GF-D8 (cell line): ENCODE measurements around the gene TSC1.
"Not testable (repeated sequence)": the region's sequence is repeated elsewhere in the genome, so short reads cannot be mapped to it uniquely, and the experiment has no call there.

ENCODE experiments used
- DNase-seq: peaks from one replicate; lab custom pipeline; 2025; lab: John Stamatoyannopoulos, UW

Gene TSC1

DNA sequence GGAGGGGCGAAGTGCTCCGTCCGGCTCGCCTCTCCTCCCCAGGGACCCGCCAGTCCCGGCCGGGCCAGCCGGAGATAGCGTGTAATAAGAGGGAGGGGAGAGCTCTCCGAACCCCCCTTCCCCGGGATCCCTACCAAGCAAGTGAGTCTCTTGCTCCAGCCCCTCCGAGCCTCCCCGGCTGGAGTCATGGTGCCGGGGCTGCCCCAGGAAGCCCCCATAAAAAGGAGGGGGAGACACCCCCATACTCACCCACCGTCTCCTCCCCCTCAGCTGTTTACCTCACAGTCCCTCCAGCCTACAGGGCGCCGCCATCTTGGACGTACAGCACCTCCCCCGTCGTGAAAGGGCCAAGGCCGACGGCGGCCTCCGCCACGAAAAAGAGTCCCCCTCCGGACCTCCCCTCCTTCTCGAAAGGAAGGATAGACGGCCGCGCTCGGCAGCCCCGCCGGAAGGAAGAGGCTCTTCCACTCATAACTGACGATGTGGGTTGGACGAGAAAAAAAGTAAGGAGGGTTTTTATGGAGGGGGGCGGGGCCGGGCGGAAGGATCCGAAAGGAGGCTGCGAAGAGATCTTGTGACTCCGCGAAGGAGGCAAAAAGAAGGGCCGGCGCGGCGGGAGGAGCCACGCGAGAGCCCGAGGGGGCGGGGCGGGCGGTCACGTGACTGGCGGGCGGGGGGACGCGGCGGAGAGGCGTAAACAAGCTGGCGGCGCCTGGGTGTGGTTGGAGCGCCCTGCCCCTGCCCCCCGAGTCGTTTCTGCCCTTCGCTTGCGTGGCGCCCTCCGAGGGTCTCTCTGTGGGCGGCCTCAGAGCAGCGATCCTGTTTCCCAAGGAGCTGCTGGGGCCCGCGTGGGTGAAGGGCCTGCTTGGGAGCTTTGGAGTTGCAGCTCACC is at the start of gene TSC1:
TSC1 (minus strand) TSS at position 323 of the 892 bp plus-strand sequence. CDS start 15,744 bp downstream, outside the sequence.
- DNase-seq, result peak; percentile 83

DNA sequence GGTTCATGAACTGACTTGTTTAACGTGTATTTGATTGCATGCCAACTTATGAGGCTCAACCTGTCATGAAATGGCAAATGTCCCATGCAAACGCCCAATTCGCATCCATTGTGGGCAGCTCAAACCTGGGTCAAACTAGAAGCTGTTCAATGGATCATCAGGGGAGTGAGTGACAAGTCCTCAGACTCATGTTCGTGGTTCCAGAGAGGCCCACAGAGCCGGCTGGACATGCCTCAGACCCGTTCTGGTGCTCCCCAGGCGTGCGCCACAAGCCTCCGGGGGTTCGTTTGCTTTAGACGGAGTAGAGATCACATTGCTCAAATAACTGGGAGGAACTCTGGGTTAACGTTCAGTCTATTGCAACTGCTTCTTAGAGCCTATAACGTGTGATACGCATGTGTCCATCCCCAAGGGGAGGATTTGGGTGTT is 49.1 kb upstream of the TSC1 start:
- DNase-seq, result peak; percentile 55

DNA sequence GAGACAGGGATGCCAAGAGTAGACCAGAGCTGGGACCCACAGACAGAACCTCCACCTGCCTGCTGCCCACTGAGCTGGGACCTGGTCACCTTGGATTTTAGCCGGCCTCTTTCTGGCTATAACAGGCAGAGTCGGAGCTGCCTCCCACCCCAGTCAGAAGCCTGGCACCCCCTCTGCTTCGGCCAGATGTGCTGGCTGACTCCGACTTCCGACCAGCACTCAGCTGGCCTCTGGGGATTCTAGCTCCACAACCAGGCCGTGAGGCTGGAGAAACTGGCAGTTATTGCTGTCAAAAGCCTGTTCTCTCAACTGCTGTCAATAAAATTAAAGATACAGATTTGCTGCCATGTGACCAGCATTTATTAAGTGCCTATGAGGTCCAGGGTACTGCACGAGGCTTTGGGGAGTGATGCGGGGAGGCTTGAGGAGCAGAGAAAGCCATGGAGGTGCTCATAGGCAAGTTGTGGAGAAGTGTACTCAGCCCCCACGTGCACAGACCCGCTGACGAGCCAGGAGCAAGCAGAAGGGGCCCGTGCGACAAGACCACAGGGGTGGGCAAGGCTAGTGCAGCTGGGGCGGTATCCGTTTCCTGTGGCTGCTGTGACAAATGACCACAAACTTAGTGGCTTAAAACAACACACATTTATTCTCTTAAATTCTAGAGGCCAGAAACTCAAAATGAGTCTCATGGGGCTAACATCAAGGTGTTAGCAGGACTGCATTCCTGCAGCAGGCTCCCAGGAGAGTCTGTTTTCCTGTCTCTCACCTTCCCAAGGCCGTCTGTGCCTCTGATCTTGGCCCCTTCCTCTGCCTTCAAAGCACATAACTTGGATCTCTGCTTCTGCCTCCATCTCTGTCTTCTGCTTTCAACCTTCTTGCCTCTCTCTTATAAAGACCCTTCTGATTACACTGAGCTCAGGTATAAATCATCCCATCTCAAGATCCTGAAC is 47.2 kb upstream of the TSC1 start:
- peak; percentile 77 for DNase-seq

- no peak for DNase-seq
Observed at GRCh38 chr9:132990781-132991180, 46.4 kb upstream of the TSC1 start.

GRCh38 chr9:132989998-132990557 is 45.7 kb upstream of the TSC1 start:
- DNase-seq, result not testable (repeated sequence)

DNA sequence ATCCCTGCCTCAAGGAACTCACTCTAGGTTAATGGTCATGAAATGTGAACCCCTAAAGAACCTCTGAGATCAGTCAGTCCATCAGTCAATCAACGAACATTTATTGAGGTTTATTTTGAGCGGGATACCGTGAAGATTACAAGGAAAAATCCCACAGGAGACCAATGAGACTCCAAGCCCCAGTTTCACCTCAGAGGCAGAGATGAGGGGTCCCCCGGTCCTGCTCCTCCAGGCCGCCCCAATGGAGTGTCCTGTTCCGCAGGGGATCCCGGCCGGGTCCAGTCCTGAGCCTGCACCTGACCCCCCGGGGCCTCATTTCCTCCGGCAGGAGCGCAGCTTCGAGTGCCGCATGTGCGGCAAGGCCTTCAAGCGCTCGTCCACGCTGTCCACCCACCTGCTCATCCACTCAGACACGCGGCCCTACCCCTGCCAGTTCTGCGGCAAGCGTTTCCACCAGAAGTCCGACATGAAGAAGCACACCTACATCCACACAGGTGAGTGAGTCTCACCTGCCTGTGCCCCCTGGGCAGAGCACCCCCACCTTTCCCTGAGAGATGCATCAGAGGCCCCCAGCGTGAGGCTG is 45.1 kb upstream of the TSC1 start:
- no peak for DNase-seq

GRCh38 chr9:132989014-132989310 is 44.5 kb upstream of the TSC1 start:
- no peak for DNase-seq

GRCh38 chr9:132988244-132989013 is 44.0 kb upstream of the TSC1 start:
- no peak for DNase-seq

DNA sequence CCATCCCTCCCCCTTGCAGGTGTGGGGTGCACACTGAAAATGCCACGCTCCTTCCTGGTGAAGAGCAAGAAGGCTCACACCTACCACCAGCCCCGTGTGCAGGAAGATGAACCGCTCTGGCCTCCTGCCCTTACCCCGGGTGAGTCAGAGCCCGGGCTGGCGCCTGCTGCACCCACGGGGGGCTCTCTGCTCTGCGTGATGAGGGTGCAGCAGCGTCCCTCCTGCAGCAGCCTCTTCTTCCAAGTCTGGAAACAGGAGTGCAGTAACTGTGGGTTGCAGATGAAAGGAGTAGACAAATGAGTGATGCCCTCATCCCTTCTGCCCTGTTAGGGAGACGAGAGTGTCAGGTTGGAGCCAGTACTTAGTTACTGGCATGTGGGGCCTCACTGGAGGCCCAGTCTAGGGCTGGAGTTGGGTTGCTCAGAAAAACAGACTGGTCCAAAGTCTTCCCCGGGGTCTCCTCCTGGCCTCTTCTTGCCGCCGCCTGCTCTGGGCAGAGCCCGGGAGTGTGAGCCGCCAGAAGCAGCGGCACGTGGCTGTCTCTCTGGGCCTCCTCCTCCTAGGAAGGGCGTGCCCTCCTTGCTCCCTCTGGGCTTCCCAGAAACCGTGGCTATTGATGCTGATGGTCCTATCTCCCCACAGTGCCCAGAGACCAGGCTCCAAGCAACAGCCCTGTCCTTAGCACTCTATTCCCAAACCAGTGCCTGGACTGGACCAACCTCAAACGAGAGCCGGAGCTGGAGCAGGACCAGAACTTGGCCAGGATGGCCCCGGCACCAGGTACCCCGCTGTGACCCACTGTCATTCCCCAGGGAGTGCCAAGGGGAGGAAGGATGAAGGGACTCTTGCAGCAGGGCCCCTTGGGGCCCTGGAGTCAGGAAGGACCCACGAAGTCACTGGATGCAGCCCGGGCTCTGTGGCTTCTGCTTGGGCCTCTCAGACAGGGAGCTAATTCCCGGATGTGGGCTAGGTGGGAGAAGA is 42.5 kb upstream of the TSC1 start:
- DNase-seq, result no peak

DNA sequence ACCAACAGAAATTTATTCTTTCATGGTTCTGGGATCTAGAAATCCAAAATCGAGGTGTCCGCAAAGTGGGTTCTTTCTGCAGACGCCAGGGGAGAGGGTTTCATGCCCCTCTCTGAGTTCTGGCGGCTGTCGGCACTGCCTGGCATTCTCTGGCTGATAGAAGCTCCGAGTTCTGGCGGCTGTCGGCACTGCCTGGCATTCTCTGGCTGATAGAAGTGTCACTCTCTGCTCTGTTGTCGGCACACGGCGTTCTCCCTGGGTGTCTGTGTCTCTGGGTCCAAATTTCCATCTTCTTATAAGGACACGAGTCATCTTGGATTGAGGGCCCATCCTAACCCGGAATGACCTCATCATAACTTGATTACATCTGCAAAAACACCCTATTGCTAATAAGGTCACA is 41.7 kb upstream of the TSC1 start:
- DNase-seq, result no peak

GRCh38 chr9:132985489-132985888 is 41.1 kb upstream of the TSC1 start:
- DNase-seq, result no peak

DNA sequence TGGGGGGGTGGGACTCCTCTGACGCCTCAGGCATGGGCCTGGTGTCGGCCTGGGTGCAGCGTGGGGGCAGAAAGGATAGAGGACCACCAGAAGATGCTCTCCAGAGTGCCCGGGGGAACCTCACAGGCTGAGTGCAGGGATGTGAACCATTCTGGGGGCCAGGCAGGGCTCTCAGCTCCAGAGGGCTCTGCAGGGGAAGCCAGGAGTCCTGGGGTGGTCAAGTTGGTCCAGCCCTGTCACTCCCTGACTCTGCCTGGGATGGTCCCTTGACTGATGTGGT is 40.6 kb upstream of the TSC1 start:
- DNase-seq, result no peak

DNA sequence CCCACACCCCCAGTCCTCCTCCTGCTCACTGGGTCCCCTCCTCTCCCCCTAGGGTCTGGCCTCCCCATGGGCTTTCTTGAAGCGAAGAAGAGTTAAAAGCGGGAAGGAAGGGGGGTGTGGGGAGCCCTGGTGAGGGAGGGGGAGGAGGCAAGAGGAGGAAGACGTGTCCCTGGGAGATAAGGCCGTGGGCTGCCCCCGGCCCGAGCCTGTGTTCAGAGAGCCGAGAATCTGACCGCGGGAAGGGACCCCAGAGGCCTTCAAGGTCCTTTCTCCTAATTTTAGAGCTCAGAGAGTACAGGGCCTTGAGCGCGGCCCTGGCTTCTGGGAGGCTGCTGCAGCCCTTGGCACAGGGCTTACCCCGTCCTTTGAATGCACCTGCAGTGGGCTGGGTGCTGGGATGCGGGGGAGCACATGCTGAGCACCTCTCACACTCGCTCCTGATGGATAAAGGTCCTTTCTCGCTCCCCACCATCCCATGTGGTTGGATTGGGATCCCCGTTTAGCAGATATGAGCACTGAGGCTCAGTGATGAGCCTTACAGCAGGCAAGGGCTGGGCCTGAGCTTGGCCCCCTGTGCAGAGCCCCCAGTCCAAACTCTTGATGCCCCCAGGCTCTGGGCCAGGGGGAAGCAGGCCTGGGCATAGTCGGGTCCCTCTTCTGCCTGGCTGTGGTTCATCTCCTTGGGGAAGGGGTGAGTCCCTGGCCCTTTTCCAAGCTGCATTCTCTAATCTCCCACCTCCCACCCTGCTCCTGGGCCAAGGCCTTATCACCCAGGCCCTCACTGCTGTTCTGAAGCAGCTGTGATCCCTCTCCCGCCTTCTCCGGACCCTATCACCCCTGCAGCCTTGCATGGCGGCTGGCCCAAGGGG is 40.0 kb upstream of the TSC1 start:
- DNase-seq, result peak; percentile 62

DNA sequence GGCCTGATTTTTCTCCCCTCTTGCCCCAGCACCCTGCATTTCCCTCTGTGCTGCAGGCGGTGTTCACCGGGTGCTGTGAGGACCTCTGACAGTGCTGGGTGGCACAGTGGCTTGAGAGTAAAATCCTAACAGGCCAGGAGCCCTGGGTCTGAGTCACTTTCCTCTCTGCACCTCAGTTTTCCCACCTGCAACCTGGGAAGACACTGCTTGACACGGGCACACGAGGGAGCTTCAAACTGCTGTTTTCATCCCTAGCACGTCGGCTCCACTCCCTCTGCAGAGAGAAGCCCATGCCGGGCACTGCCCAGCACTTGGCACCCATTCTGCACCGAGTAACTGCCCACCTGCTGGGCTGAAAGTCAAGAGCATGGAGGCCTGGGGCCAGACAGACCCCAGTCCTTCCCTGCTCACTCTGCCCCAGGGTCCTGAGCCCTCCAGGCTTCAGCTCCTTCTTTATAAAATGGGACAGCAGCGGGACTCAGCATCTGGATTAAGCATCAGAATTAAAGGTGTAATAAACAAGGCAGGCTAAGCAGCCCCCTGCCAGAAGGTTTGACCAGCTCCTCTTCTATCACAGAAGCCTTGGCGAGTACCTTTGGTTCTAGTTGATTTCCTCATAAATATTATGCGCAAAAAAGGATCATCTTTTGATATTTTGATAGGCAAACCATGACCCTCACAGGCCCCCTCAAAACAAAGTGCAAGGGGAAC is 39.2 kb upstream of the TSC1 start:
- no peak for DNase-seq

DNA sequence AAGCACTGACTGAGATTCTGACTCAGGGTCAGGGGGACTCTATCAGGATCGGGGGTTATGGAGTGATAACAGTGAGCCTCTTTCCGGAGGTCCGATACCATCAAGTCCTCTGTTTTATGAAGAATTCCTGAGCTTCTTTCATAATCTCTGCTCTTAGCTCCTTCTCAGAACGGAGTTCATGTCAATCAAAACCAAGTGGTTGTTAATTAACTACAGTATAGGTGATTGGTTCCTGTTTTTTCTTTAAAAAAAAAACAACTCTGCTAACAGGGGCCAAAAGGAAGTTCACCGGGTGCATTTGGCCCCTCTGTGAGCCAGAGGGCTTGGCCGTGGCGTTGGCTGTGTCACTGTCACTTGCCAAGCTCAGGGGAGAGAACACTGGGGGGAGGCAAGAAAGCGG is 38.0 kb upstream of the TSC1 start:
- DNase-seq, result peak; percentile 86

GRCh38 chr9:132980157-132980556 is 35.7 kb upstream of the TSC1 start:
- no peak for DNase-seq

GRCh38 chr9:132978451-132979131 is 34.2 kb upstream of the TSC1 start, which contains the start of gene GFI1B:
GFI1B (plus strand) TSS chr9:132978694; CDS start chr9:132986679, 7,985 bp downstream.
- peak; percentile 67 for DNase-seq

GRCh38 chr9:132978112-132978450 is 33.7 kb upstream of the TSC1 start:
- no peak for DNase-seq
